LNCAP (cell line): Measurements from ENCODE around the gene L3MBTL4.

Source experiments
- CTCF ChIP-seq: fragments of 450-650 bp; IDR thresholded peaks from 2 replicates; pipeline ENCODE4 v1.5.1; 2017; ENCODE audit warnings: mild to moderate bottlenecking

Gene L3MBTL4

GRCh38 chr18:6103741-6104140, 311.0 kb downstream of the L3MBTL4 start:
- no peak for TF ChIP-seq CTCF

- TF ChIP-seq CTCF = no peak
Observed at GRCh38 chr18:6096730-6097129, 318.0 kb downstream of the L3MBTL4 start.

- TF ChIP-seq CTCF = no peak
Observed at GRCh38 chr18:6088432-6088831, 326.3 kb downstream of the L3MBTL4 start.

GRCh38 chr18:6086731-6087130, 328.0 kb downstream of the L3MBTL4 start:
- no peak for TF ChIP-seq CTCF

- TF ChIP-seq CTCF = no peak
Observed at GRCh38 chr18:6079406-6079805, 335.3 kb downstream of the L3MBTL4 start.

GRCh38 chr18:6078877-6079276, 335.8 kb downstream of the L3MBTL4 start:
- TF ChIP-seq CTCF = no peak

- no peak for TF ChIP-seq CTCF
Observed at GRCh38 chr18:6069539-6069938, 345.2 kb downstream of the L3MBTL4 start.

GRCh38 chr18:6069103-6069502, 345.6 kb downstream of the L3MBTL4 start:
- no peak for TF ChIP-seq CTCF
